NCI-H2227 treated with DMSO at 0.1 percent for 48 hours (cell line): ENCODE data around the gene SPTBN1.
"Not testable (repeated sequence)": the region's sequence is repeated elsewhere in the genome, so short reads cannot be mapped to it uniquely, and the experiment has no call there.

ENCODE experiments used
- DNase-seq: peaks from one replicate; lab custom pipeline; 2025; lab: John Stamatoyannopoulos, UW

The SPTBN1 gene

DNA sequence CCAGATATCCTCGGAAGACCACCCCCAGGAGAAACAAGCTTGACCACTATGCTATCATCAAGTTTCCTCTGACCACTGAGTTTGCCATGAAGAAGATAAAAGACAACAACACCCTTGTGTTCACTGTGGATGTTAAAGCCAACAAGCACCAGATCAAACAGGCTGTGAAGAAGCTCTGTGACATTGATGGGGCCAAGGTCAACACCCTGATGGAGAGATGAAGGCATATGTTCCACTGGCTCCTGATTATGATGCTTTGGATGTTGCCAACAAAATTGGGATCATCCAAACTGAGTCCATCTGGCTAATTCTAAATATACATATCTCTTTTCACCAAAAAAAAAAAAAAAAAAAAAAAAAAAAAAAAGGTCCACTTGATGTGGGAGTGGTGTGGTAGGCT is 73.4 kb downstream of the SPTBN1 start:
- DNase-seq = not testable (repeated sequence)

- DNase-seq = no peak
These were observed 73.8 kb downstream of the SPTBN1 start for GRCh38 chr2:54529935-54530334.

DNA sequence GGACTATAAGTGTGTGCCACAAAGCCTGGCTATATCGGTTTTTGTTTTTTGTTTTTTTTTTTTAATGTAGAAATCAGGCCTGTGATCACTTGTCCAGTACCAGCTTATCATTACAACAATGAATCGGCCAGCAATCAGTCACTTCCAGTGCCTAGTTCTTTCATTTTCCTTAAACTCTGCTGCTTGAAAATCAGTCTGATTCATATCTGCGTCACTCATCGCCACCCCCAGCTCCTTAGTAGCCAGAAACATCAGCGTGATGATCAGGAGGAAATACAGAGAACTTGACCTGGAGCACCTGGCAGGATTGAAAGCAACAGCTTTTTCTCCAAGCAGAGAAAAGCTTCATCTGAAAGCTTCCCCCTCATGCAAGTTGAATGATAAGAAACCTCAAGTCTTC is 75.4 kb downstream of the SPTBN1 start:
- DNase-seq = no peak

DNA sequence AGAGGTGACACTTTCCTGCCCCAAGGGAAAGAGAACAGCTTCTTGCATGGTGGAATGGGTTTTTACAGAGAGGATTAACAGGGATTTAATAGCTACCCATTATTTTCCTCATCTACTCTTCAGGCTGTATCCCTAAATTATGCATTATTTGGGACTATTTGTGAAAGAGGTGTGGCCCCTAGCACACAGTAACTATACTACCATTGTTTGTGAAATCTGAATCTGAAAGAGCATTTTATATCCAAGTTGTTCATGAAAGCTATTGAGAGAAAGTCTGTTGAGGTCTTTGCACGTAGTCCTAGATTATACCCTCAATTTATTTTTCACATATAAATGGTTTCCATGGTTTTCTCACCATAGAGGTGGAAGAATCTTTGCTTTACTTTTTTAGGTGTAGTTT is 78.1 kb downstream of the SPTBN1 start:
- no peak for DNase-seq

GRCh38 chr2:54534625-54535024 is 78.5 kb downstream of the SPTBN1 start:
- no peak for DNase-seq

GRCh38 chr2:54535599-54536195 is 79.6 kb downstream of the SPTBN1 start:
- DNase-seq = no peak

- DNase-seq = no peak
These were observed 80.6 kb downstream of the SPTBN1 start for GRCh38 chr2:54536720-54537119.

DNA sequence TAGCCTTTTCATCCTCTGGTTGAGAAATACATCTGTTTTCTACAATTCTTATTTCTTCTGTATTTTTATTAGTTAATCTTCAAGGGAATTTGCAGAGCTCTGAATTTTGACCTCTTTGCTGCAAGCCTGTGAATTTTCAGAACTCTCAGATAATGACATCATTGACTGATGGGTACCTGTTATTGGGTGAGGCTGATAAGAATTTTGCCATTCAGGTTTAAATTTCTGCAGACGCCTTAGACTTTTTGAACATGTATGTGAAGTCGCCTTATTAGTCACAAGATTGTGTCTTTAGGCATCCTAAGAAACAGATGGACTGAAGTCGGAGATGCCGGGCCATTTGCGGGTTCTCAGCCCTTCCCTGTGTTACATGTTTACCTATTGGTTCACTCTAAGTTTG is 82.4 kb downstream of the SPTBN1 start:
- DNase-seq = no peak

DNA sequence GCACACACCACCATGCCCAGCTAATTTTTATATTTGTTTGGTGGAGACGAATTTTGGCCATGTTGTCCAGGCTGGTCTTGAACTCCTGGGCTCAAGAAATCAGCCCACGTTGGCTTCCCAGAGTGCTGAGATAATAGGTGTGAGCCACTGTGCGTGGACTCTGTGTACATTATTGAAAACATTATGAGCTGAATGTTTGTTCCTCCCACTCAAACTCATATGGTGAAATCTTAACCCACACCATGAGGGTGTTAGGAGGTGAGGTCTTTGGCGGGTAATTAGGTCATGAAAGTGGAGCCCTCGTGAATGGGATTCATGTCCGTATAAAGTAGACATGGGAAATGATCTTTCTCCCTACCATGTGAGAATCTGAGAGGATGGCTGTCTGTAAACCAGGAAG is 83.6 kb downstream of the SPTBN1 start:
- DNase-seq = no peak

DNA sequence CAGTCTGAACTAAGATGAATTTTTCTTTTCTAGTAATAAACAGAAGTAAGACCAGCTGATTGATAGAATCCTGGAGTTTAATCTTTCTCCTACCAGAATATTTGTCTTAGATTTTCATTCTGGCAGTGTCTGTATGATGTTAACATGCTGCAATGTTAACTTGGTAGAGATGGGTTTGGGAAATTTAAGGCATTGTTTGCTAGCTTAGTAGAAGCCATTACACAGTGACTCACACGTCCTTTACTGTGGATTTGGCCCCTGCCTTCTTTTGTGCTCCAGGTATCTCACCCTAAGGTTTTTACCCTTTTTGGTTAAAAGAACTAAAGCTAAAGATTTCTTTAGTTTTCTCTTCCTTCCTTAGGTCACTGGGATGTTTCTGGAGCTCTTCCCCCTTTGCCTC is 84.1 kb downstream of the SPTBN1 start:
- DNase-seq = no peak

GRCh38 chr2:54541995-54542394 is 85.9 kb downstream of the SPTBN1 start:
- no peak for DNase-seq

- no peak for DNase-seq
These were observed 87.7 kb downstream of the SPTBN1 start for GRCh38 chr2:54543733-54544396.

DNA sequence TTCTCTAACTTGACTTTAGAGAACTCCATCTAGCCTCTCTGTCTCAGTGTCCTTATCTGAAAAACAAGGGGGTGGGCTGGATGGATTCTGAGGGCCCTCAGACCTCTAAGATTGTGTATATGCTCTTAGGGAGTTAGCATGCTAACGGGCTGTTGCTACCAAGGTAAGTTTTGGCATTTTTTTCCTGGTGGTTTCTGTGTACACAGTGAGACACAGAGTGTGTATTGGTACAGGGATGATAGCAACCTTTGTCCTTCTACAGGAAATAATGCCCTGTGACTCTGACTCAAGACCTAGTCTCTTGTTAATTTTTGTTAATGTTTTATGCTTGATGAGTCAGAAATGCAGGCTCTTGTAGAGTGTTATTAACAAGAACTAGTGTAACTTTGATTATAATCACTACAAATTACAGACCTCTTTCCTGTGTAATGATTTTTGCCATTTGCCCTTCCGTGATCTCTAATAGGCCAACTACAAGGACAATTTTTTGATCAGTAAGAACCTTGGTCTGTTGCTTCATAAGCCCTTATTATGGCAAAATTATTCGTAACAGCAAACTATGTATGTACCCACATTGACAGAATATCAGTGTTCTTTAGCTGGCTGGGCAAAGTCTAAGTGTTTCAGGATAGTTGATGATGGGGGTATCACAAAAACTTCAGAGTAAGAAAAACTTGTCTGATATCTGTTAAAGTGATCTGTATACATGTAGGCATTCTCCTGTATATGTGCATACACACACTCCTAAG is 89.7 kb downstream of the SPTBN1 start:
- no peak for DNase-seq

DNA sequence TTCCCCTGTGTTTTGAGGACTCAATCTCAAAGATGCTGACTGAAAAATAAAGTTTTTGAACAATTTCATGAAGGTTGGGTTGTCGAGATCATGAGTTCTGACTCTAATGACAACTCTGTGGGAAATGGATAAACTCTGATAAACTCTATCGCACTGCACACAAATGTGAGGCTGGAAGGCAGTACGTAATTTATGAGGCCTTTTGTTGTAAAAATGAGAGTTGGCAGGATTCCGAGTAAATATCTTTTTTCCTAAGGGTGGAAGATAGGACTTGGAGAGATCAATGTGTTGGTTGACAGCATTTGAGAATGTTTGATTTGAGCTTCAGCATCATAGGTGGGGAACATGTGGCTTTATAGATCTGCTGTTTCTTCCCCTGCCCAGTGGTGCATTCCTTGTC is 90.4 kb downstream of the SPTBN1 start:
- no peak for DNase-seq

DNA sequence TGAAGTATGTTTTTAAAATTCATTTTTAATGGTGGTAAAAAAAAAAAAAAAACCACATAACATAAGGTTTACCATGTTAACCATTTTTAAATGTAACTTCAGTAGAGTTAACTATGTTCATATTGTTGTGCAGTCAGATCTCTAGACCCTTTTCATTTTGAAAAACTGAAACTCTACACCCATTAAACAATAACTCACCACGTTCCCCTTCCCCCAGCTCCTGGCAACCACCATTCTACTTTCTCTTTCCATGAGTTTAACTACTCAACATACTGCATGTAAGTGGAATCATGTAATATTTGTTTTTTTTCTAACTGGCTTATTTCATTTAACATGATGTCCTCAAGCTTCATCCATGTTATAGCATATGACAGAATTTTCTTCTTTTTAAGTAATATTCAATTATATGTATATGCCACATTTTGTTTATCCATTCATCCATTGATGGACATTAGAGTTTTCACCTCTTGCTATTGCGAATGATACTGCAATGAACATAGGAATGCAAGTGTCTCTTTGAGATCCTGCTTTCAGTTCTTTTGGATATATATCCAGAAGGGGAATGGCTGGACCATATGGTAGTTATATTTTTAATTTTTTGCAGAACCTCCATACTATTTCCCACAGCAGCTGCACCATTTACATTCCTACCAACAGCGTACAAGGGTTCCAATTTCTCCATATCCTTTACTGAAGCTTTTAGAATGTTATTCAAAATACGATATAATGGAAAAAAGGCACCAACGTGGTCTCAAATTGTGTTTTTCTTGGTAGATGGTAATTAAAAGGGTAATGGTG is 91.0 kb downstream of the SPTBN1 start:
- DNase-seq = no peak

GRCh38 chr2:54549430-54549829 is 93.3 kb downstream of the SPTBN1 start:
- no peak for DNase-seq

DNA sequence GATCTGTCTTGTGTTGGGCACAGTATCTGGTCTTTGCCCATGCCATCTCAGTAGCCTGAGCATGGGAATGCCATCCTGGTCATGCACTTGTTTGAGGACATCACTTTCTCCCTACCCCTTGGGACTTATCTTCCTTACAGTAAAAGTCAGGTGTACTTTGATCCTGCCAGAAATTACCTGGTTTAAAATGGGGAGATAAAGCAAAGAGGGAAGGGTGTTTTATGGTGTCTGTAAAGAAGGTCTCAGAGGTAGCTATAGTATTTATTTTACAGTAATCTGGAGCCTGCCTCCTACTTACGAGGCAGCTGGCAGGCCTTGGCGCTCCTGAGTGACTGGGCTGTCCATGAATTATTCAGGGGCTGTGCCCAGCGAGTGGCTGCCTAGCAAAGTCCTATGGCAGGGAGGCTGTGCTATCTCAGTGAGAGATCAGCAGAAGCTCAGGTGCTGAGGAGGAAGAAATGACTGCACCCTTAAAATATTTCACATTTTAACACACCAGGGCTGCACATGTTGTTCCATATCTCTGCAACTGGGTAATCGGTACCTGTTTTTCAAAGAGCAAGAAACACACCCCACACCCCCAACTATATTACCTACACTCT is 93.9 kb downstream of the SPTBN1 start:
- DNase-seq = no peak

GRCh38 chr2:54550547-54550946 is 94.4 kb downstream of the SPTBN1 start:
- no peak for DNase-seq

DNA sequence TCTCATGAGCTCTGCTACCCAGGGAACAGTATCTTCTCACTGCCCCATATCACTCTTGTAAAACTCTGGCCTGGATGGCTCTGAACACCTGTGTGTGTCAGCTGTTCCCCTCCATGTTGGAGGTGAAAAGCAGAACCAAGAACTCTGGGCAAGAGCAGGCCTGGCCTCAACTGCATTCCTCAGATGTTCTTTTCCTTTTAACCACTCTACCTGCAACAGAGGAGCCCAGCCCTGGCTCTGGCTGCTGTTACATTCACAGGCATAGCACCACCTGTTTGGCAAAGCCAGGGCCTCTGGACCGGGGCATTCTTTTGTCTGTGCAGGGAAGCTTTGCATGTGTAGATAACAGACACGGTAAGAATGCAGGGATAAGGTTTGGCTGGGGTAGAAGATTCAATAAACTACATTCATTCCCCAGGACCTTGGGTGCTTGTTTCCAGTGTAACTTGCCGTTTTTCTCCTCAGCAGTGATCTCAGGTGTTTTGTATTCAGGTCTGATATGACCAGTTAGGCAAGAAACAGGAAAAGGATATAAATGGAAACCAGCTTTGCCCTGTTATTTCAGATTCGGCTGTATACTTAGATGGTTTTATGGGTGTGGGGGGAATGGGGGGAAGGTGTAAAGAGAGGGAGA is 95.1 kb downstream of the SPTBN1 start:
- no peak for DNase-seq

DNA sequence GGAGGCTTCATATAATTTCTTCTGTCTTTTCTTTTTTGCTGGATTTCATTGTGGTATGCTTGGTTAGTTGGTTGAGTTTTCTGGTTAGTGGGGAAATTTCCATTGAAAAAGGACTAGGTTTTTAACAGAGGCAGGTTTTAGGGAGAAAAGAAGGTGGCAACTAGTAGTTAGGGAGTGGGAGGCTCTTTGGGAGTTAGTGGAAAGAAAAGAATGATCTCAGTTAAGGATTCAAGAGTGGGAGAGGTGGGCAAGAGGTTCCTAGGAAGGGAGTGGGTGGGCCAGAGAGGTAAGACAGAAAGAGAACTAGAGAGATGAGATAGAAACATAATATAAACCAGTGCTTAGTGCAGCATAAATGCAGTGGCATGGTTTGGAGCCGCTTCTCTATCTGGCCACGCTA is 96.9 kb downstream of the SPTBN1 start:
- DNase-seq = no peak

DNA sequence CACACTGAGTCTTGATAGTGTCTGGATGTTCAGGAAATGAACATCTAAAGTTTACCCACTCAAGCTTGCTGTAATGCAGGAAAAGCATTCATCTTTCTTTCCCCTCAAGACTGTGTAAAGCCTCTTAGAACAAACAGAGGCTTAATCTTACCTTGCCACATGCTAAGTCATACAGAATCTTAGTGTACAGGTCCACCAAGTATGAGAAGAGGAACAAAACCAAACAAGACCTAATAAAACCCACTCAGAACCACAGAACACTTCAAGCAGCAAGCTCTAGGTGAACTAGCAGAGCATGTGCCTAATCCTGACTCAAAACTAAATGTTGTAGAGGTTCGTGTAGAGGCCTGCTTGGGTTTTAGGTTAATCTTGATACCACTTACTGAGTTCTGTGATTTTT is 97.6 kb downstream of the SPTBN1 start:
- no peak for DNase-seq
